Tibial artery (tissue), 4 donors: Measurements from ENCODE around the gene FZD1.

ENCODE experiments used
- DNase-seq, 2 donors: peaks; one replicate each; pipeline ENCODE4 v3.0.0-alpha.2; 2019
- H3K27ac ChIP-seq, 2 donors: fragments of 200-600 bp; sonication (generic) in 1 of 2; 1 replicate in 1 of 2; 2 replicates in 1 of 2; pipeline ENCODE4 v1.5.1; 2018 to 2019; ENCODE audit warnings: mild to moderate bottlenecking in 1 of 2
- H3K27me3 ChIP-seq, 2 donors: fragments of 200-600 bp; sonication (generic) in 1 of 2; one replicate each; pipeline versions ENCODE4 v1.5.1 to v1.6.0; 2016 to 2019
- H3K36me3 ChIP-seq, 3 donors: fragments of 200-600 bp; sonication (generic) in 2 of 3; one replicate each; pipeline ENCODE4 v1.5.1; 2016 to 2019; ENCODE audit warnings: mild to moderate bottlenecking in 2 of 3
- H3K4me1 ChIP-seq, 4 donors: fragments of 200-600 bp; sonication (generic) in 2 of 4; 1 replicate in 3 of 4; 2 replicates in 1 of 4; pipeline ENCODE4 v1.5.1; 2016 to 2019
- H3K4me3 ChIP-seq, 2 donors: fragments of 200-600 bp; sonication (generic) in 1 of 2; 1 replicate in 1 of 2; 2 replicates in 1 of 2; pipeline ENCODE4 v1.5.1; 2018 to 2019; ENCODE audit warnings: mild to moderate bottlenecking in 2 of 2
- H3K9me3 ChIP-seq, 3 donors: fragments of 200-600 bp; sonication (generic) in 1 of 3; one replicate each; pipeline ENCODE4 v1.5.1; 2016 to 2019
- intact Hi-C: fragments of 100-400 bp; cut with DNase I; formaldehyde crosslinking; loops from one replicate; pipeline ENCODE4 v1.15.0; 2023; ENCODE audit warnings: low total_unique reads
- TF ChIP-seq, protein P1 (sequence below), 2 experiments: fragments of 200-600 bp in 1 of 2; fragments of 450-650 bp in 1 of 2; IDR thresholded peaks; one replicate each; pipeline ENCODE4 v1.5.1; 2017 to 2019; ENCODE audit warnings: antibody characterized with exemption in 2 of 2, mild to moderate bottlenecking in 1 of 2, moderate library complexity in 1 of 2

FZD1 gene

GRCh38 chr7:91265693-91266066, 1.4 kb downstream of the FZD1 start:
- H3K36me3 ChIP-seq = peaks cover 0 to 3% (median 0%) of the 10 kb centered on the region in 3 donors
- H3K27me3 ChIP-seq = no peaks in the 10 kb centered on the region
- H3K27ac ChIP-seq = peak overlapping the region; percentile 92 to 98
- intact Hi-C loops = loop anchor here (10.0 kb wide), 2 partner anchors 181 to 671 kb away; partner anchors contain the start of gene CDK14
- H3K4me3 ChIP-seq = peak overlapping the region; percentile 76 to 95
- H3K4me1 ChIP-seq = peaks cover 0 to 58% (median 14%) of the 10 kb centered on the region in 4 donors
- DNase-seq = peak in 1 of 2 donors; percentile 68
- TF ChIP-seq, protein P1, sequence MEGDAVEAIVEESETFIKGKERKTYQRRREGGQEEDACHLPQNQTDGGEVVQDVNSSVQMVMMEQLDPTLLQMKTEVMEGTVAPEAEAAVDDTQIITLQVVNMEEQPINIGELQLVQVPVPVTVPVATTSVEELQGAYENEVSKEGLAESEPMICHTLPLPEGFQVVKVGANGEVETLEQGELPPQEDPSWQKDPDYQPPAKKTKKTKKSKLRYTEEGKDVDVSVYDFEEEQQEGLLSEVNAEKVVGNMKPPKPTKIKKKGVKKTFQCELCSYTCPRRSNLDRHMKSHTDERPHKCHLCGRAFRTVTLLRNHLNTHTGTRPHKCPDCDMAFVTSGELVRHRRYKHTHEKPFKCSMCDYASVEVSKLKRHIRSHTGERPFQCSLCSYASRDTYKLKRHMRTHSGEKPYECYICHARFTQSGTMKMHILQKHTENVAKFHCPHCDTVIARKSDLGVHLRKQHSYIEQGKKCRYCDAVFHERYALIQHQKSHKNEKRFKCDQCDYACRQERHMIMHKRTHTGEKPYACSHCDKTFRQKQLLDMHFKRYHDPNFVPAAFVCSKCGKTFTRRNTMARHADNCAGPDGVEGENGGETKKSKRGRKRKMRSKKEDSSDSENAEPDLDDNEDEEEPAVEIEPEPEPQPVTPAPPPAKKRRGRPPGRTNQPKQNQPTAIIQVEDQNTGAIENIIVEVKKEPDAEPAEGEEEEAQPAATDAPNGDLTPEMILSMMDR (IDR thresholded peaks at IDR 0.05) = no peak
- no peaks in the 10 kb centered on the region for H3K9me3 ChIP-seq

DNA sequence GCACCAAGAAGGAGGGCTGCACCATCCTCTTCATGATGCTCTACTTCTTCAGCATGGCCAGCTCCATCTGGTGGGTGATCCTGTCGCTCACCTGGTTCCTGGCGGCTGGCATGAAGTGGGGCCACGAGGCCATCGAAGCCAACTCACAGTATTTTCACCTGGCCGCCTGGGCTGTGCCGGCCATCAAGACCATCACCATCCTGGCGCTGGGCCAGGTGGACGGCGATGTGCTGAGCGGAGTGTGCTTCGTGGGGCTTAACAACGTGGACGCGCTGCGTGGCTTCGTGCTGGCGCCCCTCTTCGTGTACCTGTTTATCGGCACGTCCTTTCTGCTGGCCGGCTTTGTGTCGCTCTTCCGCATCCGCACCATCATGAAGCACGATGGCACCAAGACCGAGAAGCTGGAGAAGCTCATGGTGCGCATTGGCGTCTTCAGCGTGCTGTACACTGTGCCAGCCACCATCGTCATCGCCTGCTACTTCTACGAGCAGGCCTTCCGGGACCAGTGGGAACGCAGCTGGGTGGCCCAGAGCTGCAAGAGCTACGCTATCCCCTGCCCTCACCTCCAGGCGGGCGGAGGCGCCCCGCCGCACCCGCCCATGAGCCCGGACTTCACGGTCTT, 1.9 kb downstream of the FZD1 start:
- H3K9me3 ChIP-seq = no peaks in the 10 kb centered on the region
- peaks cover 0 to 63% (median 14%) of the 10 kb centered on the region in 4 donors for H3K4me1 ChIP-seq
- TF ChIP-seq, protein P1 (IDR thresholded peaks at IDR 0.05) = peak in 1 of 2 experiments; percentile 8
- peak; percentile 34 to 83 for DNase-seq
- no peaks in the 10 kb centered on the region for H3K27me3 ChIP-seq
- intact Hi-C loops = loop anchor here (10.0 kb wide), 2 partner anchors 181 to 671 kb away; partner anchors contain the start of gene CDK14
- H3K4me3 ChIP-seq = peak overlapping the region; percentile 76 to 95
- peaks cover 0 to 4% (median 0%) of the 10 kb centered on the region in 3 donors for H3K36me3 ChIP-seq
- H3K27ac ChIP-seq = peak overlapping the region; percentile 92 to 98

DNA sequence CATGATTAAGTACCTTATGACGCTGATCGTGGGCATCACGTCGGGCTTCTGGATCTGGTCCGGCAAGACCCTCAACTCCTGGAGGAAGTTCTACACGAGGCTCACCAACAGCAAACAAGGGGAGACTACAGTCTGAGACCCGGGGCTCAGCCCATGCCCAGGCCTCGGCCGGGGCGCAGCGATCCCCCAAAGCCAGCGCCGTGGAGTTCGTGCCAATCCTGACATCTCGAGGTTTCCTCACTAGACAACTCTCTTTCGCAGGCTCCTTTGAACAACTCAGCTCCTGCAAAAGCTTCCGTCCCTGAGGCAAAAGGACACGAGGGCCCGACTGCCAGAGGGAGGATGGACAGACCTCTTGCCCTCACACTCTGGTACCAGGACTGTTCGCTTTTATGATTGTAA, 2.5 kb downstream of the FZD1 start:
- intact Hi-C loops = loop anchor here (10.0 kb wide), 2 partner anchors 182 to 672 kb away; partner anchors contain the start of gene CDK14
- peaks cover 0 to 64% (median 14%) of the 10 kb centered on the region in 4 donors for H3K4me1 ChIP-seq
- peaks cover 0 to 4% (median 0%) of the 10 kb centered on the region in 3 donors for H3K36me3 ChIP-seq
- H3K27me3 ChIP-seq = no peaks in the 10 kb centered on the region
- TF ChIP-seq, protein P1 (IDR thresholded peaks at IDR 0.05) = no peak
- DNase-seq = no peak
- H3K4me3 ChIP-seq = peak overlapping the region; percentile 76 to 95
- peak overlapping the region; percentile 92 to 98 for H3K27ac ChIP-seq
- no peaks in the 10 kb centered on the region for H3K9me3 ChIP-seq

GRCh38 chr7:91267171-91267955, 3.1 kb downstream of the FZD1 start:
- H3K4me3 ChIP-seq = peak overlapping the region; percentile 76 to 95
- no peaks in the 10 kb centered on the region for H3K9me3 ChIP-seq
- no peak for DNase-seq
- H3K36me3 ChIP-seq = peaks cover 0 to 4% (median 0%) of the 10 kb centered on the region in 3 donors
- TF ChIP-seq, protein P1 (IDR thresholded peaks at IDR 0.05) = no peak
- peaks cover 0 to 57% (median 12%) of the 10 kb centered on the region in 4 donors for H3K4me1 ChIP-seq
- no peaks in the 10 kb centered on the region for H3K27me3 ChIP-seq
- intact Hi-C loops = loop anchor here (10.0 kb wide), 2 partner anchors 183 to 673 kb away; partner anchors contain the start of gene CDK14
- peak overlapping the region; percentile 92 to 98 for H3K27ac ChIP-seq

DNA sequence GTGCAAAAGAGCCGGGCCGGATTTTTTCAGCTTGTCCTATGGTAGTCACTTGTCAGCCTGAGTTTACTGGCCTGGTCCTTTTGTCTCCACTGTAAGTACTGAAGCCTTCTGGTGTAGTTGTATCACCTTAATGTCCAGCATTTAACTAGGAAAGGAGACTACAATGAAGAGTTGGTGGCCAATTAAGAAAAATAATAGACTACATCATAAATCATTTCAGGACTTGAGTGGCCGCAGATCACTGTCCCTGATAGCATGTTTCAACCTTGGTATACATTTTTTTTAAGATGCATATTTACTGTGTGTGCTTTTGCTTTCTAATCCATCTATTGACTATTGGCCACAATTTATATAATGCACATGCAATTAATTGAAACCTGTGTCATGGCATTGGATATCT, 6.1 kb downstream of the FZD1 start:
- no peak overlapping the region for H3K27ac ChIP-seq
- H3K36me3 ChIP-seq = peaks cover 0 to 4% (median 0%) of the 10 kb centered on the region in 3 donors
- H3K4me1 ChIP-seq = peaks cover 0 to 50% (median 7%) of the 10 kb centered on the region in 4 donors
- intact Hi-C loops = no loop called here
- no peaks in the 10 kb centered on the region for H3K9me3 ChIP-seq
- TF ChIP-seq, protein P1 (IDR thresholded peaks at IDR 0.05) = no peak
- no peak for DNase-seq
- no peak overlapping the region for H3K4me3 ChIP-seq
- no peaks in the 10 kb centered on the region for H3K27me3 ChIP-seq
